EH (cell line): Measurements from ENCODE around the gene TFAP2C.

ENCODE experiments used
- DNase-seq: peaks from one replicate; pipeline ENCODE4 v3.0.0-alpha.2; 2015; ENCODE audit warnings: low read depth

TFAP2C gene

GRCh38 chr20:56628873-56629463 is at the start of gene TFAP2C:
Gene TFAP2C (plus strand): TSS chr20:56629306. CDS start chr20:56629545, 239 bp downstream.
- DNase-seq: peak; percentile 88

- DNase-seq: no peak
Measured at GRCh38 chr20:56580226-56580625, 48.9 kb upstream of the TFAP2C start.

GRCh38 chr20:56581701-56582100 is 47.4 kb upstream of the TFAP2C start:
- DNase-seq: no peak

- DNase-seq: no peak
Measured at GRCh38 chr20:56582542-56582941, 46.6 kb upstream of the TFAP2C start.

- DNase-seq: no peak
Measured at GRCh38 chr20:56584916-56585315, 44.2 kb upstream of the TFAP2C start.

DNA sequence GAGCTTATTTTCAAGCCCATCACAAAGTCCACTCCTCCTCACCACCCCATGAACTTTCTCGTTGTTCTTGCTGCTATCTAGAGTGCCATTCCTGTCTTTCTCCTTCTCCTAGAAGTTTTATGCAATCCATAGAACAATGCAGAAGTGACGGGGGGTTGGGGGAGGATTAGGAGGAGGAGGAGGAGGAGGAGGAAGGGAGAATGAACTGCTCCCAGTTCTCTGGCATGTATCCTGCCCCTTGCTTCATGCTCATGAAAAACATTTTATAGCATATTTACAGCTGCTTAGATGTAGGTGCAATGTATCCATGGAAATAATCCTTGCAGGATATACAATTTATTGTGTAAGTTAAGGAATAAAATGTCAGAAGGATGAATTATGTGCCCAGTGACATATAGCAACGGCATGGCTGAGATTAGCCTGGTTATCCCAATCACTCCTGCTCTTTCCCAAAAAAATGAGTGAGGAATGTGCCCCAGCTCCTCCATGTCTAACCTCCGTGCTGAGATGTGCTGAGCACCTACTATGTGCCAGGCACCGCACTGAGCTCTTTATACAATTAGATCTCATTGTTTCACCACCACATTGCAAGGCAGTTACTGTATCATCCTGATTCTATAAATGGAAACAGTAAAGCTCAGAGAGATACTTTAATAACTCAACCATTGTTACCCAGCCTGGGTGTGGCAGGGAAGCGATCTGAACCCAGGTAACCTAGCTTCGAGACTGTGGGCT is 41.6 kb upstream of the TFAP2C start:
- DNase-seq: no peak

DNA sequence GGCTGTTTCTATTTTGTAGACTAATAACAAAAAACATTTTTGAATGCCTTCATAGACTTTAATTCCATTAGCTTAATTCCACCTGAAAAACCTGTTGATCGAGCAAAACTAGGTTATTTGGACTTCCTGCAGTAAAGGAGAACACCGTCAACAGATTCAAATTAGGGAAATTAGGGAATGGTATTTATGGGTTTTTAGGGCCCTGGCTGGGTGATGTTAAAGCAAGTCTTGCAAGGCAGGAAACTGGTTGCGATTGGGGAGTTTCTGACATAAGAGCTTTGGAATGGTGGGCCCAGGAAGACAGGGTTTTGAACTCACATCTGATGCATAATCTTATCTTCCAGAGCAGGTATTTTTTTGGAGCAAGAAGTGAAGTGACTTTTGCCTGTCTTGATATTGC is 40.1 kb upstream of the TFAP2C start:
- no peak for DNase-seq

DNA sequence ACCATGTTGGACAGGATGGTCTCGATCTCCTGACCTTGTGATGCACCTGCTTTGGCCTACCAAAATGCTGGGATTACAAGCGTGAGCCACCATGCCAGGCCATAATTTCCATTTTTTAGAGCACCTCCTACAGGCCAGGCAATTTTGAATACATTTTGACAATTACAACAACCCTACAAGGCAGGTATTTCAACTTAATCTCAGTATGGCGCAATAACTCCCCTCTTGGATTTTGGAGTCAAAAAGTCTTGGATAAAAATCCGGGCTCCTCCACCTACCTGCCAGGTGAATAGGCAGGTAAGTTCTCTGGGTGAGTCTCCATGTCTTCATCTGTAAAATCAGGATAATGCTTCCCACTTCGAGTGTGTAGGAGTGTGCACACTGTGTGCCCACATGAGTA is 39.5 kb upstream of the TFAP2C start:
- DNase-seq: no peak

- no peak for DNase-seq
Measured at GRCh38 chr20:56590888-56591287, 38.2 kb upstream of the TFAP2C start.

DNA sequence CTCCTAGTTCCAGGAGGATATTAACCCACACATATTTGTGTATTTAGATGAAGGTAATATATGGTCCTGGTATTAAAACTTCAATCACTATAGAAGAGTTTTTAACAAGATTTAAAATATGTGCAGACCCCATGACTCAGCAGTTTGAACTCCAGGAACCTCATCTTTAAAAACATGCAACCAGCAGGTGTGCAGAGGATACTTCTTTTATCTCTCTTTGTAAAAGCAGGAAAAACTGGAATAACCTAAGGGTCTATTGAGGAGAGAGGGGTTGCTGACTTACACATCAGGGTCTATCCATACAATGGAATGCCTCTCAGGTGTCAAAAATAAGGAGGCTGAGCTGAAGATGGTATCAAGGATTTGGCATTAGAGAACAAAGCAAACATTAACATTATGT is 36.9 kb upstream of the TFAP2C start:
- DNase-seq: no peak

DNA sequence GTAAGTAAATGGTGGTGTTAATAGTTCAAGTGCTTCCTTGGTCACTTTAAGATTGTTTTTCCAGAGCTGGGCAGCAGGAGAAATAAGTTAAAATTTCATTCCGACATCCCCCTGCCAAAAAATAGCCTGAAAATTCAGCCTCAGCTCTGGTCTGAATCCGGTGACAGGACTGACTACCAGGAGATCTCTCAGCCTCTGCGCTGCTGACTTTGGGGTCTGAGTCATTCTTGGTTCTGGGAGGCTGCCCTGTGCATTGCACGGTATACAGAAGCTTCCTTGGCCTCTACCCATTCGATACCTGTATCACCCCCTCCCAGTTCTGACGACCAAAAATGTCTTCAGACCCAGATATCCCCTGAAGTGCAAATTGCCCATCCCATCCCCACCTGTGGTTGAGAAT is 36.3 kb upstream of the TFAP2C start:
- no peak for DNase-seq

- DNase-seq: no peak
Measured at GRCh38 chr20:56595746-56596475, 33.2 kb upstream of the TFAP2C start.

DNA sequence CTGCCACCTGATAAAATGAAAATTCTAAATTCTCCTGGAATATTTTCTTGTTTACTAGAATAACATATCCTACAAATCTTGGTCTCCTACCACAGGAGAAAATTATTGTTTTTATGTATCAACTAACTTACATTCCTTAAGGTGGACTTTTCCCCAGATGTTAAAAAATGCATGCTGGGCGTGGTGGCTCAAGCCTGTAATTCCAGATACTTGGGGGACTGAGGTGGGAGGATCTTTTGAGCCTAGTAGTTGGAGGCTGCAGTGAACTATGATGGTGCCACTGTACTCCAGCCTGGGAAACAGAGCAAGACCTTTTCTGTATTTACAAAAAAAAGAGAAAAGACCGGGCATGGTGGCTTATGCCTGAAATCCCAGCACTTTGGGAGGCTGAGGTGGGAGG is 27.9 kb upstream of the TFAP2C start:
- no peak for DNase-seq

- no peak for DNase-seq
Measured at GRCh38 chr20:56604673-56605072, 24.4 kb upstream of the TFAP2C start.

GRCh38 chr20:56605261-56605996 is 23.7 kb upstream of the TFAP2C start:
- DNase-seq: no peak

GRCh38 chr20:56606174-56606945 is 22.7 kb upstream of the TFAP2C start:
- no peak for DNase-seq

- DNase-seq: no peak
Measured at GRCh38 chr20:56607061-56607704, 21.9 kb upstream of the TFAP2C start.

DNA sequence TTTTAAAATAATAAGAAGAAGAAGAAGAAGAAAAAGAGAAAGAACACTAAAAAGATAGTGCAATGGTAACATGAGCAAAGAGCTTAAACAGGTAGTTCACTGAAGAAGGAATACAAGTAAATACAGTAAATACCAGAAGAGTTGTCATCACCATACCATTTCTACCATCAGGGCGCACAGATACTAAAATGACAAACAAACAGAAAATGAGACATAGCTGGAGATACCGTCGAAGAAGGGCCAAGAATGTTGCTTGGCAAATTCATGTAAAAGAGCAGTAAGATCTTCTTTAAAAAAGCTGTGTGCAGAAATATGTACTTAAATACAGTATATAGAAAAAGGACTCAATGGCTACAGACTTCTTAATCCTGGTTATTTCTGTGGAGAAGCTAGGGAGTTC is 20.7 kb upstream of the TFAP2C start:
- DNase-seq: no peak

- DNase-seq: no peak
Measured at GRCh38 chr20:56609321-56609720, 19.8 kb upstream of the TFAP2C start.

DNA sequence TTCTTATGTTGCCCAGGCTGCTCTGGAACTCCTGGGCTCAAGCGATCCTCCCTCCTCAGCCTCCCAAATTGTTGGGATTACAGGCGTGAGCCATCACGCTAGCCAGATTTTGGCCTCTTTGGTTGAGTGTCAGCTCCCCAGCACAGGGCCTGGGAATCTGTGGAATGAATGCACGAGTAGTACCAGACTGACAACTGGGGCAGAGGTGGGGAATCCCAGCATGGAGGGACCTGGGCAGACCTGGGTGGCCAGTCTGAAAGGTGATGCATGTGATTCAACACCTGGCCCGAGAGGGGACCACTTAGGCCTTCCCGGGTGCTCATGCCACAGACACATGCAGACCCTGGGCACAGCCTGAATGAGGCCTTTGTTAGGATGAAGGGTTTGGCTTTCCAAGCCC is 19.0 kb upstream of the TFAP2C start:
- no peak for DNase-seq

GRCh38 chr20:56614196-56614595 is 14.9 kb upstream of the TFAP2C start:
- DNase-seq: no peak
